Endodermal cell (in vitro differentiated cells): ENCODE measurements around the gene ANKRD6. TPM values are rescaled to one million over a fixed set of nuclear protein-coding genes. Genes with fewer than 3 reads are reported as not detected.

ENCODE experiments used
- DNase-seq: peaks from one replicate; pipeline ENCODE4 v3.0.0-alpha.2; 2017
- H3K27ac ChIP-seq: 2 replicates; pipeline ENCODE4 v1.5.1; 2013; ENCODE audit warnings: mild to moderate bottlenecking, low read depth, low read length, moderate library complexity
- H3K27me3 ChIP-seq: 2 replicates; pipeline ENCODE4 v1.6.1; 2013; ENCODE audit warnings: mild to moderate bottlenecking, low read length, moderate library complexity; ENCODE audit not compliant: insufficient read depth, control insufficient read depth, poor library complexity, severe bottlenecking
- H3K36me3 ChIP-seq: 2 replicates; pipeline ENCODE4 v1.7.0; 2013; ENCODE audit warnings: mild to moderate bottlenecking, low read length, moderate library complexity; ENCODE audit not compliant: control insufficient read depth, insufficient read depth
- H3K4me1 ChIP-seq: one replicate; pipeline ENCODE4 v1.7.0; 2013; ENCODE audit warnings: low read length; ENCODE audit not compliant: control insufficient read depth, insufficient read depth
- H3K4me3 ChIP-seq: 2 replicates; pipeline ENCODE4 v1.5.1; 2013; ENCODE audit warnings: mild to moderate bottlenecking, low read length, moderate library complexity
- H3K9ac ChIP-seq: 2 replicates; pipeline ENCODE4 v1.6.1; 2013; ENCODE audit warnings: mild to moderate bottlenecking, low read length, moderate library complexity; ENCODE audit not compliant: poor library complexity, severe bottlenecking; ENCODE audit errors: extremely low read depth
- H3K9me3 ChIP-seq: 2 replicates; pipeline ENCODE4 v1.6.1; 2013; ENCODE audit warnings: mild to moderate bottlenecking, low read length, moderate library complexity; ENCODE audit not compliant: control insufficient read depth
- H3K27ac Mint-ChIP-seq: 2 replicates; pipeline ENCODE4 v1.8.0; 2020; ENCODE audit warnings: mixed read lengths
- H3K27me3 Mint-ChIP-seq: 2 replicates; pipeline ENCODE4 v1.8.0; 2021; ENCODE audit warnings: mild to moderate bottlenecking, mixed read lengths; ENCODE audit not compliant: insufficient read depth
- H3K36me3 Mint-ChIP-seq: 2 replicates; pipeline ENCODE4 v1.8.0; 2020; ENCODE audit warnings: low read depth, mixed read lengths
- H3K4me1 Mint-ChIP-seq: 2 replicates; pipeline ENCODE4 v1.8.0; 2020; ENCODE audit warnings: mixed read lengths
- H3K4me3 Mint-ChIP-seq: 2 replicates; pipeline ENCODE4 v1.8.0; 2020; ENCODE audit warnings: mild to moderate bottlenecking, moderate library complexity, mixed read lengths
- H3K9me3 Mint-ChIP-seq: 2 replicates; pipeline ENCODE4 v1.8.0; 2020; ENCODE audit warnings: mild to moderate bottlenecking, mixed read lengths
- WGBS, 2 experiments: methylation state at CpG; one replicate each; pipeline versions ENCODE4 v1.1.5 to v1.1.7; 2013; ENCODE audit warnings: missing lambda C conversion rate in 2 of 2, mixed read lengths in 1 of 2; ENCODE audit not compliant: insufficient coverage in 1 of 2, insufficient read length in 1 of 2; 5-methylcytosine and 5-hydroxymethylcytosine counted together
- total RNA-seq, 2 donors: library from RNA; stranded (reverse); fragmentation: NEBNext Ultra II Directional in 1 of 2; extraction: Animal tissue kit (Norgen Biotek cat#: 25700) in 1 of 2; gene quantifications; 2 replicates in 1 of 2; 3 replicates in 1 of 2; pipeline ENCODE4 v1.2.1, GENCODE V29; 2021
- TF ChIP-seq, protein P1 (sequence below): fragments of 200-600 bp; sonication (generic); conservative IDR thresholded peaks from 2 replicates; pipeline ENCODE4 v1.5.0; 2021; ENCODE audit warnings: antibody characterized with exemption, mild to moderate bottlenecking

ANKRD6 gene
- total RNA-seq, 2 donors from 2014 or later = 88.7 to 110 TPM

DNA sequence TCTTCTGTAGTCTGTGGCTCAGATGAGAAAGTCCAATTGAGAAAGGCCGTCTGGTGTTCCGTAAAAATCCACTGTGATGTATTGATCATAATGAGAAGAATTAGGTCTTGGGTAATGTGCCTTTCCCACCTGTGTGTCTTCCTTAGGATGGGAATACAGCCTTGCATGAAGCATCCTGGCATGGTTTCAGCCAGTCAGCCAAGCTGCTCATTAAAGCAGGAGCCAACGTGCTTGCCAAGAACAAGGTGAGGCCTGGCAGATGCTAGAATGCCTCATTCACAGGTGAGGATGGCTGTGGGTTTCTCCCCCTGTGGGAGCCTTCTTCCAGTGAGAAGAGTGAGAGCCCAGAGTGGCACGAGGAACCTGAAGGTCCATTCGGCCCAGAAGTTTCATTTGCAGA is 172.9 kb downstream of the ANKRD6 start:
- no peaks in the 10 kb centered on the region for H3K27me3 Mint-ChIP-seq
- no peak overlapping the region for H3K4me3 Mint-ChIP-seq
- WGBS, 2 experiments = 79 to 92% methylated on average over 2 to 5 of the region's 5 CpGs
- Histone ChIP-seq H3K9me3 (no peaks in the 10 kb centered on the region), H3K4me1 (peaks cover 7% of the 10 kb centered on the region), H3K27ac (no peak overlapping the region), H3K27me3 (no peaks in the 10 kb centered on the region), H3K36me3 (peaks cover 67% of the 10 kb centered on the region), H3K4me3 (no peak overlapping the region), H3K9ac (no peak overlapping the region)
- no peaks in the 10 kb centered on the region for H3K9me3 Mint-ChIP-seq
- no peak for DNase-seq
- peaks cover 24% of the 10 kb centered on the region for H3K4me1 Mint-ChIP-seq
- TF ChIP-seq, protein P1, sequence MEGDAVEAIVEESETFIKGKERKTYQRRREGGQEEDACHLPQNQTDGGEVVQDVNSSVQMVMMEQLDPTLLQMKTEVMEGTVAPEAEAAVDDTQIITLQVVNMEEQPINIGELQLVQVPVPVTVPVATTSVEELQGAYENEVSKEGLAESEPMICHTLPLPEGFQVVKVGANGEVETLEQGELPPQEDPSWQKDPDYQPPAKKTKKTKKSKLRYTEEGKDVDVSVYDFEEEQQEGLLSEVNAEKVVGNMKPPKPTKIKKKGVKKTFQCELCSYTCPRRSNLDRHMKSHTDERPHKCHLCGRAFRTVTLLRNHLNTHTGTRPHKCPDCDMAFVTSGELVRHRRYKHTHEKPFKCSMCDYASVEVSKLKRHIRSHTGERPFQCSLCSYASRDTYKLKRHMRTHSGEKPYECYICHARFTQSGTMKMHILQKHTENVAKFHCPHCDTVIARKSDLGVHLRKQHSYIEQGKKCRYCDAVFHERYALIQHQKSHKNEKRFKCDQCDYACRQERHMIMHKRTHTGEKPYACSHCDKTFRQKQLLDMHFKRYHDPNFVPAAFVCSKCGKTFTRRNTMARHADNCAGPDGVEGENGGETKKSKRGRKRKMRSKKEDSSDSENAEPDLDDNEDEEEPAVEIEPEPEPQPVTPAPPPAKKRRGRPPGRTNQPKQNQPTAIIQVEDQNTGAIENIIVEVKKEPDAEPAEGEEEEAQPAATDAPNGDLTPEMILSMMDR = no peak
- H3K36me3 Mint-ChIP-seq = peaks cover 43% of the 10 kb centered on the region
- H3K27ac Mint-ChIP-seq = no peak overlapping the region

DNA sequence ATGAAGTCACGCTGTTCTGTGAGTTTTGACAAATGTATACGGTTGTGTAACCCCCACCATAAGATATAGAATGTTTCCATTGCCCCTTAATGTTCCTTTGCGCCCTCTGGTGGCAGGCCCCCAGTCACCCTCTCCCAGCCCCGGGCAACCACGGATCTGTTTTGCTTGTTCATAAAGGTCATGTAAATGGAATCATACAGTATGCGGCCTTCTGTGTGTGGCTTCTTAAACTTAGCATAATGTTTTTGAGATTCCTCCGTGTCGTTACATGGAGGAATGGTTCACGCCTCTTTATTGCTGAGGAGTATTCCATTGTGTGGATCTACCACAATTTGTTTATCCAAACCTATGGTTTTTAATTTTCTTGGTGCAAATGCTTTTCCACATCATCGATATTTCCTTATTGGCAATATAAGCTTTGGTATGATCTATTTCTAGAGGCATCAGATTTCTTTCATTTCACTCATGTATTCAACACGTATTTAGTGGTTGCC is 177.2 kb downstream of the ANKRD6 start:
- no peak overlapping the region for H3K4me3 ChIP-seq
- DNase-seq = peak; percentile 92
- TF ChIP-seq, protein P1 = peak; percentile 99
- no peaks in the 10 kb centered on the region for H3K9me3 ChIP-seq
- H3K4me1 ChIP-seq = no peaks in the 10 kb centered on the region
- Mint-ChIP-seq H3K36me3 (peaks cover 57% of the 10 kb centered on the region), H3K27me3 (no peaks in the 10 kb centered on the region), H3K27ac (no peak overlapping the region), H3K9me3 (no peaks in the 10 kb centered on the region), H3K4me3 (no peak overlapping the region), H3K4me1 (peaks cover 9% of the 10 kb centered on the region)
- 72 to 79% methylated on average over 5 to 11 of the region's 11 CpGs for WGBS, 2 experiments
- no peak overlapping the region for H3K27ac ChIP-seq
- H3K9ac ChIP-seq = no peak overlapping the region
- H3K27me3 ChIP-seq = no peaks in the 10 kb centered on the region
- peaks cover 84% of the 10 kb centered on the region for H3K36me3 ChIP-seq

DNA sequence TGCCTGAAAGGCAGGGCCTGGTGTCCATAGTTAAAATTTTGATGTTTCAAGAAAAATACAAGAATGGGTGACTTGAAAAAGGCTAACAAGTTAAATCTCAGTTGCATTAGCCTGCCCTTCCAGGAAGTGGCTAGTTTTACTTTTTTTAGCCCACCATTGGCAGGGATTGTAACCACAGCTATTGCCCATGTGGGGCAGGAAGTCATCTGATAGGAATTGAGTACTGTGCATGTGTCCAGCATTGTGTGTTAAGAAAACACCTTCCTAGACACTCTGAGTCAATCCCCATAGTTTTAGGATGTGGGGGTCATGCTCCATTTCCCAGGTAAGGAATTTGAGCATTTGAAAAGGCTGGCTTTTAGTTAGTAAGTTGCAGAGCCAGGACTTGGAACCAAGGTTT is 178.7 kb downstream of the ANKRD6 start:
- no peak overlapping the region for H3K27ac ChIP-seq
- no peaks in the 10 kb centered on the region for H3K27me3 ChIP-seq
- Mint-ChIP-seq H3K9me3 (no peaks in the 10 kb centered on the region), H3K36me3 (peaks cover 54% of the 10 kb centered on the region), H3K27me3 (no peaks in the 10 kb centered on the region), H3K4me3 (no peak overlapping the region), H3K4me1 (peaks cover 9% of the 10 kb centered on the region), H3K27ac (no peak overlapping the region)
- H3K4me1 ChIP-seq = no peaks in the 10 kb centered on the region
- H3K4me3 ChIP-seq = no peak overlapping the region
- H3K36me3 ChIP-seq = peaks cover 86% of the 10 kb centered on the region
- H3K9me3 ChIP-seq = no peaks in the 10 kb centered on the region
- DNase-seq = no peak
- TF ChIP-seq, protein P1 = no peak
- no peak overlapping the region for H3K9ac ChIP-seq
